ENCODE data around the gene PABPN1.

DNA sequence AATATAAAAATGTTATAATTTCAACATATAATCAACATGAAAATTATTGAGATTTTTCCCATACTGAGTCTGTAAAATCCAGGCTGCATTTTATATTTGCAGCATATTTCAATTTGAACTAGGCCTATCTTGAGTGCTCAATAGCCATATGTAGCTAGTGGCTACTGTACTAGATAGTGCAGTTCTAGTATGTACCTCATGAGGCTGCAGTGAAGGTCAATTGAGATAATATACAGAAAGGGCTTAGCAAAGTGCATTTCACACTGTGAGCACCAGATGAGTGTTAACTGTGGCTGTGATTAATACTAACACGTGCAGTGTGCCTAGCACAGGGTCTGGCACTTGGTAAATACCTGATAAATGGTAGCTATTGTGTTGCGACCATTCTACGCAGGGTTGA, 36.8 kb downstream of the PABPN1 start:
- no peak for TF ChIP-seq CTCF (conservative IDR thresholded peaks at IDR 0.05; ENCODE audit: low read depth, low read length)
- no peak for TF ChIP-seq EZH2 (IDR thresholded peaks at IDR 0.05; ENCODE audit: borderline replicate concordance, low read depth, low read length, poor library complexity, severe bottlenecking)

Data from A673 (cell line).